HepG2 (cell line): ENCODE results near the gene TMEM62. TPM values are rescaled to one million over a fixed set of nuclear protein-coding genes. Genes with fewer than 3 reads are reported as not detected.

ENCODE experiments used
- ATM ChIP-seq: fragments of 450-650 bp; IDR thresholded peaks from 2 replicates; pipeline ENCODE4 v1.7.1; 2017; ENCODE audit warnings: mild to moderate bottlenecking, borderline replicate concordance
- HCFC1 ChIP-seq: fragments of 150-350 bp; IDR thresholded peaks from 2 replicates; pipeline ENCODE4 v1.6.1; 2014; ENCODE audit warnings: low read depth, low read length
- KDM2A ChIP-seq: sonication (generic); formaldehyde crosslinking; IDR thresholded peaks from 2 replicates; pipeline ENCODE4 v1.4.0; 2020; ENCODE audit warnings: low read depth, missing genetic modification reagents, borderline replicate concordance
- KLF15 ChIP-seq: sonication (generic); formaldehyde crosslinking; IDR thresholded peaks from 2 replicates; pipeline ENCODE4 v1.8.1; 2023; ENCODE audit warnings: borderline replicate concordance, mild to moderate bottlenecking, inconsistent platforms, missing genetic modification reagents, mixed read lengths
- MAZ ChIP-seq, 2 experiments: sonication (generic) in 1 of 2; formaldehyde crosslinking in 1 of 2; IDR thresholded peaks; 2 replicates each; pipeline versions ENCODE4 v1.5.0 to v1.6.1; 2012 to 2020; ENCODE audit warnings: low read depth in 2 of 2, mild to moderate bottlenecking in 2 of 2, borderline replicate concordance in 1 of 2, improper control_type of control experiment in 1 of 2, low read length in 1 of 2, missing genetic modification reagents in 1 of 2, moderate library complexity in 1 of 2
- MTF1 ChIP-seq: sonication (generic); formaldehyde crosslinking; IDR thresholded peaks from 2 replicates; pipeline ENCODE4 v1.5.0; 2020; ENCODE audit warnings: missing genetic modification reagents
- NFYC ChIP-seq: IDR thresholded peaks from 2 replicates; pipeline ENCODE4 v1.6.1; 2016; ENCODE audit warnings: missing genetic modification reagents, missing compliant biosample characterization
- RAD51 ChIP-seq: fragments of 450-650 bp; IDR thresholded peaks from 2 replicates; pipeline ENCODE4 v1.6.1; 2016; ENCODE audit warnings: borderline replicate concordance
- RBFOX2 ChIP-seq: fragments of 200-400 bp; formaldehyde crosslinking; IDR thresholded peaks from 2 replicates; pipeline ENCODE4 v1.6.1; 2017; ENCODE audit warnings: low read depth, mild to moderate bottlenecking, low read length
- SP4 ChIP-seq: sonication (generic); formaldehyde crosslinking; IDR thresholded peaks from 2 replicates; pipeline ENCODE4 v1.8.1; 2023; ENCODE audit warnings: mild to moderate bottlenecking, missing genetic modification reagents
- SRF ChIP-seq: IDR thresholded peaks from 2 replicates; pipeline ENCODE4 v1.6.1; 2011; ENCODE audit warnings: mild to moderate bottlenecking, low read depth, low read length, moderate library complexity
- THAP11 ChIP-seq: IDR thresholded peaks from 2 replicates; pipeline ENCODE4 v1.6.1; 2016; ENCODE audit warnings: missing biosample characterization, missing genetic modification reagents
- YEATS4 ChIP-seq: sonication (generic); formaldehyde crosslinking; IDR thresholded peaks from 2 replicates; pipeline ENCODE4 v1.4.0; 2020; ENCODE audit warnings: missing genetic modification reagents, borderline replicate concordance
- ZBTB38 ChIP-seq: sonication (generic); formaldehyde crosslinking; IDR thresholded peaks from 2 replicates; pipeline ENCODE4 v1.5.1; 2020; ENCODE audit warnings: mild to moderate bottlenecking, missing genetic modification reagents
- ZNF225 ChIP-seq: sonication (generic); formaldehyde crosslinking; IDR thresholded peaks from 2 replicates; pipeline ENCODE4 v1.4.0; 2020; ENCODE audit warnings: mild to moderate bottlenecking, missing genetic modification reagents
- ZNF343 ChIP-seq: sonication (generic); formaldehyde crosslinking; IDR thresholded peaks from 2 replicates; pipeline ENCODE4 v1.4.0; 2020; ENCODE audit warnings: mild to moderate bottlenecking, missing genetic modification reagents
- ZNF543 ChIP-seq: sonication (generic); formaldehyde crosslinking; IDR thresholded peaks from 2 replicates; pipeline ENCODE4 v1.4.0; 2020; ENCODE audit warnings: mild to moderate bottlenecking, missing genetic modification reagents
- ZNF557 ChIP-seq: sonication (generic); formaldehyde crosslinking; IDR thresholded peaks from 2 replicates; pipeline ENCODE4 v1.4.0; 2020; ENCODE audit warnings: missing genetic modification reagents
- ZNF629 ChIP-seq: sonication (generic); formaldehyde crosslinking; conservative IDR thresholded peaks from 2 replicates; pipeline ENCODE4 v1.5.0; 2020; ENCODE audit warnings: missing genetic modification reagents
- ZNF816 ChIP-seq: sonication (generic); formaldehyde crosslinking; IDR thresholded peaks from 2 replicates; pipeline ENCODE4 v1.8.0; 2022; ENCODE audit warnings: missing genetic modification reagents, mild to moderate bottlenecking, borderline replicate concordance
- polyA plus RNA-seq, 8 experiments: library from polyadenylated mRNA; depleted of rRNA in 3 of 8; stranded (reverse) in 7 of 8; unstranded in 1 of 8; fragments of >200 nt; fragmentation: Illumina TruSeq in 4 of 8; extraction: Trizol in 4 of 8; gene quantifications; 2 replicates each; pipeline versions ENCODE4 v1.2.1 to v1.2.3, GENCODE V29; 2011 to 2016; ENCODE audit warnings: low read depth in 4 of 8, missing spikeins in 1 of 8, mixed read lengths in 1 of 8; ENCODE audit not compliant: insufficient read depth in 1 of 8
- total RNA-seq, 5 experiments: library from RNA; depleted of rRNA; stranded (reverse); fragments of >200 nt; fragmentation: Illumina TruSeq; extraction: Trizol; gene quantifications; 2 replicates each; pipeline ENCODE4 v1.2.3, GENCODE V29; 2016; ENCODE audit warnings: low read depth in 1 of 5
- TF ChIP-seq, protein P1 (sequence below): IDR thresholded peaks from 2 replicates; pipeline ENCODE4 v1.6.1; 2016; ENCODE audit warnings: mild to moderate bottlenecking, missing biosample characterization, missing genetic modification reagents
- TF ChIP-seq, protein P2 (sequence below): sonication (generic); formaldehyde crosslinking; IDR thresholded peaks from 2 replicates; pipeline ENCODE4 v1.5.0; 2020; ENCODE audit warnings: mild to moderate bottlenecking, missing genetic modification reagents
- TF ChIP-seq, protein P3 (sequence below): sonication (generic); formaldehyde crosslinking; IDR thresholded peaks from 2 replicates; pipeline ENCODE4 v1.4.0; 2020; ENCODE audit warnings: missing genetic modification reagents; ENCODE audit errors: not compliant biosample characterization
- TF ChIP-seq, protein P4 (sequence below): IDR thresholded peaks from 2 replicates; pipeline ENCODE4 v1.6.1; 2016; ENCODE audit warnings: control low read depth
- TF ChIP-seq, protein P5 (sequence below): sonication (generic); formaldehyde crosslinking; IDR thresholded peaks from 2 replicates; pipeline ENCODE4 v1.5.1; 2020; ENCODE audit warnings: missing genetic modification reagents, mild to moderate bottlenecking, borderline replicate concordance

Gene TMEM62
- total and polyA plus RNA-seq, 2 of the 13 experiments (the other 11 are each of a cell fraction or from before 2014, with no cell fraction given): 14.2 to 20.9 TPM

DNA sequence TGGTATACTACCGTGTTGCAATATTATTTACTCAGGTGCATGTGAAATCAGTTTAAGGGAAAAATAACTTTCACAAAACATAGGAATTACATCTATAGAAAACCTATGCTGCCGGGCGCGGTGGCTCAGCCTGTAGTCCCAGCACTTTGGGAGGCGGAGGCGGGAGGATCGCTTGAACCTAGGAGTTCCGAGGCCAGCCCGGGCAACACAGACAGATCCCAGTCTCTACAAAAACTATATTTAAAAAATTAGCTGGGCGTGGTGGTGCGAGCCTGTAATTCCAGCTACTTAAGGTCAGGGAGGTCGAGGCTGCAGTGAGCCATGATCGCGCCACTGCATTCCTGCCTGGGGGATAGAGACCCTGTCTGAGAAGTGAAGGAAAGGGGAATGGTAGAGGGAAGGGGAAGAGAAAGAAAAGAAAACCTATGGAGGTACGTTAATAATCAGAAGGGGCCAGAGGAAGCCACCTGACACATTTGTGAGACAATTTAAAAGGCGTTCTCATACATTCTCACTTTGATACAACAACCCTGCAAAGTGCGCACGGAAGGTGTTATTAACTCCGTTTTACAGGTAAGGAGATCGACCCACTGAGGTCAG is 456 bp upstream of the TMEM62 start (continued):
- no peak for TF ChIP-seq ZNF543 (CRISPR knock-in tag)
- TF ChIP-seq ZNF343 (CRISPR knock-in tag): no peak
- TF ChIP-seq, protein P1, sequence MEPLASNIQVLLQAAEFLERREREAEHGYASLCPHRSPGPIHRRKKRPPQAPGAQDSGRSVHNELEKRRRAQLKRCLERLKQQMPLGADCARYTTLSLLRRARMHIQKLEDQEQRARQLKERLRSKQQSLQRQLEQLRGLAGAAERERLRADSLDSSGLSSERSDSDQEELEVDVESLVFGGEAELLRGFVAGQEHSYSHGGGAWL: no peak
- TF ChIP-seq, protein P2, sequence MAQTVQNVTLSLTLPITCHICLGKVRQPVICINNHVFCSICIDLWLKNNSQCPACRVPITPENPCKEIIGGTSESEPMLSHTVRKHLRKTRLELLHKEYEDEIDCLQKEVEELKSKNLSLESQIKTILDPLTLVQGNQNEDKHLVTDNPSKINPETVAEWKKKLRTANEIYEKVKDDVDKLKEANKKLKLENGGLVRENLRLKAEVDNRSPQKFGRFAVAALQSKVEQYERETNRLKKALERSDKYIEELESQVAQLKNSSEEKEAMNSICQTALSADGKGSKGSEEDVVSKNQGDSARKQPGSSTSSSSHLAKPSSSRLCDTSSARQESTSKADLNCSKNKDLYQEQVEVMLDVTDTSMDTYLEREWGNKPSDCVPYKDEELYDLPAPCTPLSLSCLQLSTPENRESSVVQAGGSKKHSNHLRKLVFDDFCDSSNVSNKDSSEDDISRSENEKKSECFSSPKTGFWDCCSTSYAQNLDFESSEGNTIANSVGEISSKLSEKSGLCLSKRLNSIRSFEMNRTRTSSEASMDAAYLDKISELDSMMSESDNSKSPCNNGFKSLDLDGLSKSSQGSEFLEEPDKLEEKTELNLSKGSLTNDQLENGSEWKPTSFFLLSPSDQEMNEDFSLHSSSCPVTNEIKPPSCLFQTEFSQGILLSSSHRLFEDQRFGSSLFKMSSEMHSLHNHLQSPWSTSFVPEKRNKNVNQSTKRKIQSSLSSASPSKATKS (CRISPR knock-in tag): no peak
- TF ChIP-seq MTF1: no peak
- no peak for TF ChIP-seq ZNF557 (CRISPR knock-in tag)
- TF ChIP-seq MAZ (IDR thresholded peaks at IDR 0.05; ENCODE audit: borderline replicate concordance, low read depth, low read length): no peak
- TF ChIP-seq MAZ (CRISPR knock-in tag; IDR thresholded peaks at IDR 0.05; ENCODE audit: low read depth): no peak
- TF ChIP-seq SRF: no peak
- no peak for TF ChIP-seq HCFC1
- TF ChIP-seq THAP11 (CRISPR knock-in tag): no peak
- TF ChIP-seq, protein P3, sequence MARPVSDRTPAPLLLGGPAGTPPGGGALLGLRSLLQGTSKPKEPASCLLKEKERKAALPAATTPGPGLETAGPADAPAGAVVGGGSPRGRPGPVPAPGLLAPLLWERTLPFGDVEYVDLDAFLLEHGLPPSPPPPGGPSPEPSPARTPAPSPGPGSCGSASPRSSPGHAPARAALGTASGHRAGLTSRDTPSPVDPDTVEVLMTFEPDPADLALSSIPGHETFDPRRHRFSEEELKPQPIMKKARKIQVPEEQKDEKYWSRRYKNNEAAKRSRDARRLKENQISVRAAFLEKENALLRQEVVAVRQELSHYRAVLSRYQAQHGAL (CRISPR knock-in tag): no peak
- no peak for TF ChIP-seq YEATS4 (CRISPR knock-in tag)
- no peak for TF ChIP-seq RAD51
- TF ChIP-seq ATM: no peak
- no peak for TF ChIP-seq NFYC (CRISPR knock-in tag)
- TF ChIP-seq SP4 (CRISPR knock-in tag): no peak
- TF ChIP-seq KLF15 (CRISPR knock-in tag): no peak
- TF ChIP-seq ZBTB38 (CRISPR knock-in tag): no peak
- TF ChIP-seq, protein P4, sequence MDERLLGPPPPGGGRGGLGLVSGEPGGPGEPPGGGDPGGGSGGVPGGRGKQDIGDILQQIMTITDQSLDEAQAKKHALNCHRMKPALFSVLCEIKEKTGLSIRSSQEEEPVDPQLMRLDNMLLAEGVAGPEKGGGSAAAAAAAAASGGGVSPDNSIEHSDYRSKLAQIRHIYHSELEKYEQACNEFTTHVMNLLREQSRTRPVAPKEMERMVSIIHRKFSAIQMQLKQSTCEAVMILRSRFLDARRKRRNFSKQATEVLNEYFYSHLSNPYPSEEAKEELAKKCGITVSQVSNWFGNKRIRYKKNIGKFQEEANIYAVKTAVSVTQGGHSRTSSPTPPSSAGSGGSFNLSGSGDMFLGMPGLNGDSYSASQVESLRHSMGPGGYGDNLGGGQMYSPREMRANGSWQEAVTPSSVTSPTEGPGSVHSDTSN (CRISPR knock-in tag): no peak; the same call in 1 of the 2 replicates
- no peak for TF ChIP-seq KDM2A (CRISPR knock-in tag)
- no peak for TF ChIP-seq ZNF225 (CRISPR knock-in tag)
- no peak for TF ChIP-seq RBFOX2
- no peak for TF ChIP-seq ZNF816 (CRISPR knock-in tag)
- no peak for TF ChIP-seq ZNF629 (CRISPR knock-in tag)
- TF ChIP-seq, protein P5, sequence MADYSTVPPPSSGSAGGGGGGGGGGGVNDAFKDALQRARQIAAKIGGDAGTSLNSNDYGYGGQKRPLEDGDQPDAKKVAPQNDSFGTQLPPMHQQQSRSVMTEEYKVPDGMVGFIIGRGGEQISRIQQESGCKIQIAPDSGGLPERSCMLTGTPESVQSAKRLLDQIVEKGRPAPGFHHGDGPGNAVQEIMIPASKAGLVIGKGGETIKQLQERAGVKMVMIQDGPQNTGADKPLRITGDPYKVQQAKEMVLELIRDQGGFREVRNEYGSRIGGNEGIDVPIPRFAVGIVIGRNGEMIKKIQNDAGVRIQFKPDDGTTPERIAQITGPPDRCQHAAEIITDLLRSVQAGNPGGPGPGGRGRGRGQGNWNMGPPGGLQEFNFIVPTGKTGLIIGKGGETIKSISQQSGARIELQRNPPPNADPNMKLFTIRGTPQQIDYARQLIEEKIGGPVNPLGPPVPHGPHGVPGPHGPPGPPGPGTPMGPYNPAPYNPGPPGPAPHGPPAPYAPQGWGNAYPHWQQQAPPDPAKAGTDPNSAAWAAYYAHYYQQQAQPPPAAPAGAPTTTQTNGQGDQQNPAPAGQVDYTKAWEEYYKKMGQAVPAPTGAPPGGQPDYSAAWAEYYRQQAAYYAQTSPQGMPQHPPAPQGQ (CRISPR knock-in tag): no peak
